ENCODE measurements around the gene PLCG2. TPM values are rescaled to one million over a fixed set of nuclear protein-coding genes. Genes with fewer than 3 reads are reported as not detected.

The PLCG2 gene
- total and polyA plus RNA-seq, 2 experiments from 2014 or later: 0.39 TPM; not detected in 1

DNA sequence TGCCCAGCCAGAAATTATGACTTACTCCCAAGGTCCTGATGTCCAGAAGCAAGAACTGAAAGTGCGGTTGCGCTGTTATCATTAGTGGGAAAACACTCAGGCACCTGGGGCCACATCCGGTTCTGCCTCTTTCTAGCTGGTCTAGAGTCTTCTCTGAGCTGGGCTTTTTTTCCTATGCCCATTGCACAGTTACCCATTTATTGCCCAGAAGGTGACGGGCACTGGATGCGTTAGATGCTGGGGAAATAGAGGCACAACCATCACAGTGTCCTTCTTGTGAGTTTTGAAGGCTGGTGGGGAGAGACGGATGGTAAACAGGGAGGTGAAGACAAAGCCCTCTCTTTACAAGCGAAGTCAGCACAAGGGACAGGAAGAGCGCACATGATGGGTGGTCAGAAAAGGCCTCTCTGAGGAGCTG is 37.7 kb downstream of the PLCG2 start:
- Histone ChIP-seq H3K9me3 (ENCODE audit: low read depth) (no peaks in the 10 kb centered on the region), H3K4me1 (ENCODE audit: insufficient read depth) (no peaks in the 10 kb centered on the region), H3K27ac (no peak overlapping the region), H3K4me2 (ENCODE audit: unreplicated experiment) (no peak overlapping the region), H2AFZ (no peak overlapping the region), H3K9me2 (ENCODE audit: insufficient read depth) (no peaks in the 10 kb centered on the region), H3K79me2 (ENCODE audit: insufficient read depth) (no peaks in the 10 kb centered on the region), H3K9ac (no peak overlapping the region), H4K20me1 (ENCODE audit: insufficient read depth) (no peaks in the 10 kb centered on the region), H3K27me3 (replicated peaks; ENCODE audit: insufficient read depth) (no peaks in the 10 kb centered on the region), H3K4me3 (no peak overlapping the region), H3K36me3 (ENCODE audit: low read depth) (no peaks in the 10 kb centered on the region), H3F3A (ENCODE audit: insufficient read depth) (no peaks in the 10 kb centered on the region)
- TF ChIP-seq EZH2phosphoT487 (IDR thresholded peaks at IDR 0.05; ENCODE audit: insufficient read depth, low read depth) (no peak), EZH2 (IDR thresholded peaks at IDR 0.05; ENCODE audit: insufficient read depth, poor library complexity, severe bottlenecking) (no peak)
- in situ Hi-C loops (cut with MboI): no loop called here
- no peak for DNase-seq
- 78 to 86% methylated on average over 8 of the region's 8 CpGs for WGBS, 2 experiments (ENCODE audit: low coverage in 1 of 2, low lambda C conversion rate in 2 of 2, missing lambda C conversion rate in 2 of 2)

GRCh38 chr16:81817296-81817695 is 38.2 kb downstream of the PLCG2 start:
- no peaks in the 10 kb centered on the region for H3K4me1 ChIP-seq (ENCODE audit: insufficient read depth)
- DNase-seq: no peak
- TF ChIP-seq EZH2 (IDR thresholded peaks at IDR 0.05; ENCODE audit: insufficient read depth, poor library complexity, severe bottlenecking): no peak
- H3K27me3 ChIP-seq (replicated peaks; ENCODE audit: insufficient read depth): no peaks in the 10 kb centered on the region
- H3K4me2 ChIP-seq (ENCODE audit: unreplicated experiment): no peak overlapping the region
- H3K79me2 ChIP-seq (ENCODE audit: insufficient read depth): no peaks in the 10 kb centered on the region
- no peaks in the 10 kb centered on the region for H3K9me2 ChIP-seq (ENCODE audit: insufficient read depth)
- no peaks in the 10 kb centered on the region for H3F3A ChIP-seq (ENCODE audit: insufficient read depth)
- no peaks in the 10 kb centered on the region for H3K36me3 ChIP-seq (ENCODE audit: low read depth)
- H3K9me3 ChIP-seq (ENCODE audit: low read depth): no peaks in the 10 kb centered on the region
- H4K20me1 ChIP-seq (ENCODE audit: insufficient read depth): no peaks in the 10 kb centered on the region
- H3K9ac ChIP-seq: no peak overlapping the region
- H3K27ac ChIP-seq: no peak overlapping the region
- H2AFZ ChIP-seq: no peak overlapping the region
- WGBS, 2 experiments (ENCODE audit: low coverage in 1 of 2, low lambda C conversion rate in 2 of 2, missing lambda C conversion rate in 2 of 2): 77 to 87% methylated on average over 8 of the region's 8 CpGs
- in situ Hi-C loops (cut with MboI): no loop called here
- no peak overlapping the region for H3K4me3 ChIP-seq

DNA sequence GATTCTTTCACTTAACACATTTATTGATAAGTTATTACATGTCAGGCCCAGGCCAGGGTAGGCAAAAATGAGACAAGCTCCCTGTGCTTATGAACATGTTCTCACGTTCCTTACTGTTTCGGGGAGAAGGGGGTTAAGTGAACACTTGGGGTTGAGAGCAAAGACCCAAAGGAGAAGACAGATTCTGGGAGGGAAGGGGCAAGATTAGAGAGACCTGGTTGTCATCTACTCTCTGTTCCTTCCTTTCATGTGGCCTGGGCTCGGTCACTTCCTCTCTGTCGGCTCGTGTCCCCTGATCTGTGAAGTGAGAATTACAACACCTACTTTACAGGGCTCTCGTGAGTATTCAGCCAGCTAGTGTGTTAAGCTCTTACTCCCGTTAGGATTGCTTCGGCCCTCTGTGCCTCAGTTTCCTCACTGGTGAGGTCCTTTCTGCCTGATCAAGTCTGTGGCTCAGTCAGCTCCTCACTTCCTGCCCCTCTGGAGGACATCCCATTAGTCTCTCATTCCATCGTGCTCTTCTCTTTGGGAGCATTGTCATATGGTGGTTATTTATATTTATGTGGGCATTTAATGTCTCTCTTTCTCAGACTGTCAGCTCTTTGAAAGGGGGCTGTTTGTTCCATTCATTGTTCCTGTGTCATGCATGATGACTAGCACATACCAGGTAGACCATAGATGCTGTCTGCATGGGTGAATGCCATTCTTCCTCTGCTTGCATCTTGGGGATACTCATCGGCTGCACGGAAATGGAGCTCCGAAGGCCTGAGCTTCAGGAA is 38.9 kb downstream of the PLCG2 start:
- no peak overlapping the region for H3K4me3 ChIP-seq
- H3K36me3 ChIP-seq (ENCODE audit: low read depth): no peaks in the 10 kb centered on the region
- H3K4me1 ChIP-seq (ENCODE audit: insufficient read depth): no peaks in the 10 kb centered on the region
- TF ChIP-seq EZH2 (IDR thresholded peaks at IDR 0.05; ENCODE audit: insufficient read depth, poor library complexity, severe bottlenecking): no peak
- H3K27me3 ChIP-seq (replicated peaks; ENCODE audit: insufficient read depth): no peaks in the 10 kb centered on the region
- in situ Hi-C loops (cut with MboI): no loop called here
- no peak overlapping the region for H2AFZ ChIP-seq
- no peaks in the 10 kb centered on the region for H3K9me3 ChIP-seq (ENCODE audit: low read depth)
- 34 to 40% methylated on average over 12 of the region's 12 CpGs for WGBS, 2 experiments (ENCODE audit: low coverage in 1 of 2, low lambda C conversion rate in 2 of 2, missing lambda C conversion rate in 2 of 2)
- no peak overlapping the region for H3K9ac ChIP-seq
- DNase-seq: no peak
- no peak overlapping the region for H3K4me2 ChIP-seq (ENCODE audit: unreplicated experiment)
- no peaks in the 10 kb centered on the region for H3K79me2 ChIP-seq (ENCODE audit: insufficient read depth)
- H4K20me1 ChIP-seq (ENCODE audit: insufficient read depth): no peaks in the 10 kb centered on the region
- no peaks in the 10 kb centered on the region for H3K9me2 ChIP-seq (ENCODE audit: insufficient read depth)
- H3F3A ChIP-seq (ENCODE audit: insufficient read depth): no peaks in the 10 kb centered on the region
- H3K27ac ChIP-seq: no peak overlapping the region

DNA sequence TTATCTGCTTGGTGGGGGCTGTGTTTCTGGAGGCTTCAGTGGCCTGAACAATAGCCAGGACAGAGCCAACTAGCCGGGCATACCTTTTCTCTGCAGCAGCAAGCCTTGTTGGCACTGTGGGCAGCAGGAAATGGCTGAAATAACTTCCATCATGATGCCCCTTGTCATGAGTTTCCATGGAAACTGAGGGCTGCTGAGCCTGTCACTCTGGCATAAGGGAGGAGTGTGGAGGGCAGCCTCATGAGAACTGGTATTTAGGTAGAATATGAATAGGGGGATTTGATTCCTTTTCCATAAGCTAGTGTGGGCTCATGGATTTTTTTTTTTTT is 39.4 kb downstream of the PLCG2 start:
- no peaks in the 10 kb centered on the region for H3K9me2 ChIP-seq (ENCODE audit: insufficient read depth)
- 6 to 10% methylated on average over 1 of the region's 1 CpG for WGBS, 2 experiments (ENCODE audit: low coverage in 1 of 2, low lambda C conversion rate in 2 of 2, missing lambda C conversion rate in 2 of 2)
- no peak overlapping the region for H3K9ac ChIP-seq
- H3F3A ChIP-seq (ENCODE audit: insufficient read depth): no peaks in the 10 kb centered on the region
- H3K9me3 ChIP-seq (ENCODE audit: low read depth): no peaks in the 10 kb centered on the region
- in situ Hi-C loops (cut with MboI): no loop called here
- H3K79me2 ChIP-seq (ENCODE audit: insufficient read depth): no peaks in the 10 kb centered on the region
- no peaks in the 10 kb centered on the region for H3K27me3 ChIP-seq (replicated peaks; ENCODE audit: insufficient read depth)
- H3K4me2 ChIP-seq (ENCODE audit: unreplicated experiment): no peak overlapping the region
- H3K4me3 ChIP-seq: no peak overlapping the region
- no peaks in the 10 kb centered on the region for H3K36me3 ChIP-seq (ENCODE audit: low read depth)
- H3K27ac ChIP-seq: no peak overlapping the region
- no peaks in the 10 kb centered on the region for H4K20me1 ChIP-seq (ENCODE audit: insufficient read depth)
- DNase-seq: no peak
- H3K4me1 ChIP-seq (ENCODE audit: insufficient read depth): no peaks in the 10 kb centered on the region
- no peak for TF ChIP-seq EZH2phosphoT487 (IDR thresholded peaks at IDR 0.05; ENCODE audit: insufficient read depth, low read depth)
- TF ChIP-seq EZH2 (IDR thresholded peaks at IDR 0.05; ENCODE audit: insufficient read depth, poor library complexity, severe bottlenecking): no peak
- no peak overlapping the region for H2AFZ ChIP-seq

GRCh38 chr16:81818905-81819304 is 39.8 kb downstream of the PLCG2 start:
- Histone ChIP-seq H3K79me2 (ENCODE audit: insufficient read depth) (no peaks in the 10 kb centered on the region), H4K20me1 (ENCODE audit: insufficient read depth) (no peaks in the 10 kb centered on the region), H3K9me2 (ENCODE audit: insufficient read depth) (no peaks in the 10 kb centered on the region), H3K4me1 (ENCODE audit: insufficient read depth) (no peaks in the 10 kb centered on the region), H3K36me3 (ENCODE audit: low read depth) (no peaks in the 10 kb centered on the region), H2AFZ (no peak overlapping the region), H3K9ac (no peak overlapping the region), H3F3A (ENCODE audit: insufficient read depth) (no peaks in the 10 kb centered on the region), H3K4me3 (no peak overlapping the region), H3K9me3 (ENCODE audit: low read depth) (no peaks in the 10 kb centered on the region), H3K27me3 (replicated peaks; ENCODE audit: insufficient read depth) (no peaks in the 10 kb centered on the region), H3K4me2 (ENCODE audit: unreplicated experiment) (no peak overlapping the region), H3K27ac (no peak overlapping the region)
- no peak for DNase-seq
- in situ Hi-C loops (cut with MboI): no loop called here
- WGBS, 2 experiments (ENCODE audit: low coverage in 1 of 2, low lambda C conversion rate in 2 of 2, missing lambda C conversion rate in 2 of 2): 64 to 73% methylated on average over 4 of the region's 4 CpGs
- TF ChIP-seq EZH2phosphoT487 (IDR thresholded peaks at IDR 0.05; ENCODE audit: insufficient read depth, low read depth) (no peak), EZH2 (IDR thresholded peaks at IDR 0.05; ENCODE audit: insufficient read depth, poor library complexity, severe bottlenecking) (no peak)

Data from GM23248 (cell line).